ENCODE results near the gene CCSAP.

Gene CCSAP

GRCh38 chr1:229272164-229273158 lies 70.4 kb downstream of the CCSAP start:
- H3K9ac ChIP-seq (ENCODE audit: low read length): peak overlapping the region; percentile 61
- no peaks in the 10 kb centered on the region for H3K9me3 ChIP-seq (ENCODE audit: low read length)
- no peaks in the 10 kb centered on the region for H3K27me3 ChIP-seq (ENCODE audit: control insufficient read depth in 1 of 2, insufficient read depth in 2 of 2, low read length in 2 of 2)
- peaks cover 40% of the 10 kb centered on the region for H3K4me1 ChIP-seq (ENCODE audit: insufficient read depth, low read length)
- no peak overlapping the region for H3K27ac ChIP-seq (ENCODE audit: low read depth, low read length)
- H3K4me3 ChIP-seq (ENCODE audit: low read depth in 1 of 2, low read length in 2 of 2): peak overlapping the region; percentile 66 to 80
- no peaks in the 10 kb centered on the region for H3K36me3 ChIP-seq (ENCODE audit: insufficient read depth, low read length)

DNA sequence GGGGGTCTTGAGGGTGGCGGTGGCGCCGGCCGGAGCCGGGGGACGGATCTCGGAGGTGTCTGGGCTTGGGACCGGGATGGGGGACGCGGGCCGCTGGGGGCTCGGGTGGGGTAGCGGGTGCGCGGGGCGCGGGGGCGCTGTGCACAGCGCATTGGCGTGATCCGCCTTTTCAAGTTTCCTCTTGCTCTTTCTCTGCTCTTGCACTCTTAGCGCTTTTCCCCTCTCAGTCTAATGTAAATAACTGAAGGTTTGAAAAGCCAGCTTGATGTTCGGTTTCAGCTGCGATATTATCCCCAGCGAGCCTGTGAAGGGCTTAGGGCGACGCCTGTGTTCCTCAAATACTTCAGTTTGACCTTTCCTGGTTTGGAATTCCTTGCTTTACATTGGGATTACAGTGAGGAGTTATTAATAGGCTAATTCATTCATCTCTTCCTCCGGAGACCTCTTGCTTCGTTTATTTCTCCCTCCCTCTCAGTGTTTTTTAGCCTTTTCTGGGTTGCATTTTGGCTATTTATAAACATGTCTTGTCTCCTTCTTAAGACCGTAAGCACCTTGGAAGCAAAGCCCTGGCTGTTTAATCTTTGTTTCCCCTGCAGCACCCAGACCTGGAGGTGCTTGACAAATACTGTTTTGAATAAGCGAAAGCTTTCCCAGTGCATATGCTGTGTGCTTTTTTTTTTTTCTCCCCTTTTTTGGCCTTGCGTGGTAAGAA lies 71.2 kb downstream of the CCSAP start:
- no peaks in the 10 kb centered on the region for H3K9me3 ChIP-seq (ENCODE audit: low read length)
- no peaks in the 10 kb centered on the region for H3K27me3 ChIP-seq (ENCODE audit: control insufficient read depth in 1 of 2, insufficient read depth in 2 of 2, low read length in 2 of 2)
- peak overlapping the region; percentile 61 for H3K9ac ChIP-seq (ENCODE audit: low read length)
- H3K36me3 ChIP-seq (ENCODE audit: insufficient read depth, low read length): no peaks in the 10 kb centered on the region
- H3K4me1 ChIP-seq (ENCODE audit: insufficient read depth, low read length): peaks cover 39% of the 10 kb centered on the region
- H3K27ac ChIP-seq (ENCODE audit: low read depth, low read length): peak overlapping the region; percentile 76
- peak overlapping the region; percentile 66 to 80 for H3K4me3 ChIP-seq (ENCODE audit: low read depth in 1 of 2, low read length in 2 of 2)

All from muscle layer of colon (tissue), 2 donors.